ENCODE results near the gene PPP1R9B.
A peak's percentile ranks its signal among the peaks of the same experiment; 100 is the strongest.

Gene PPP1R9B

DNA sequence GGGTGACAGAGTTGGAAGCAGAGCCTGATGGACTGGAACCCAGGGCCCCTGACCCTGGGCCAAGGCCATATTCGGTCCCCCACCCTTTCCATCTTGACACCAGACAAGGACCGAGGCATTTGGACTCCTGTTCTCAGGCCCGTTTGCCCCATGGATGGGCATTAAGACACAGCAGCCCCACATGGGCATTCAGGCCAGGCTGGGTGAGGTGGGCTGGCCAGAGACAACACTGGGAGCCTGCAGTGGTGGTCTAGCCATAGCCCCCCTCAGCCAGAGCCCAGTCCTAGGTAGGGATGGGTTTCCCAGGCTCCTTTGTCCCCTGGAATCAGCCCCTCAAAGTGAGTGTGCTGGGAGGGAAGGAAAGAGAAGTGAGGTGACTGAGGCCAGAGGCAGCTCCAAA, 53.7 kb downstream of the PPP1R9B start:
- no peak overlapping the region for H3K4me3 ChIP-seq (ENCODE audit: insufficient read depth, low read depth, low read length)
- no peaks in the 10 kb centered on the region for H3K27me3 ChIP-seq (ENCODE audit: control insufficient read depth, insufficient read depth, low read length, poor library complexity, severe bottlenecking)
- 85 to 92% methylated on average over 3 of the region's 3 CpGs for WGBS, 2 experiments
- peaks cover 25% of the 10 kb centered on the region for H3K4me1 ChIP-seq (ENCODE audit: control insufficient read depth, insufficient read depth, low read length)
- H3K36me3 ChIP-seq (ENCODE audit: control insufficient read depth, insufficient read depth, low read length): peaks cover 9% of the 10 kb centered on the region
- H3K27ac ChIP-seq (ENCODE audit: insufficient read depth, low read depth, low read length, poor library complexity, severe bottlenecking): no peak overlapping the region
- H3K9me3 ChIP-seq (ENCODE audit: control insufficient read depth, low read length): no peaks in the 10 kb centered on the region

DNA sequence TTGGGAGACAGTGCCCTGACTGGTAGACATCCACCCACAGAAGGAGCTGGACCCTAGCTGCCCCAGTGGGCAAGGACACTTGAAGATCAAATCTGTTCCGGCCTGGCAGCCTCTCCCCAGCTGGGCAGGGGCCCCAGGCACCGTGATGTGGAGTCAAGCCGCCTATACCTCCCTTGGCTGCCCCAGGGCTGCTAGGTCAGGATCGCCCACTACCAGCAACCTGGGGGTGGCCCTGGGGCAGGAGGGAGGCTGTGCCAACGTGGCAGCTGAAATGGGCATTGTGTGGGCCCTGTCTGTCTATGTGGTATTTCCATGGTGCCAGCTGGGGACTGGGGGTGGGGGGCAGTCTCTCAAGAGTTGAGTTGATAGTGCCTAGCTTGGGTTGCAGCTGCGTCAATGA, 54.4 kb downstream of the PPP1R9B start:
- Histone ChIP-seq H3K27me3 (ENCODE audit: control insufficient read depth, insufficient read depth, low read length, poor library complexity, severe bottlenecking) (no peaks in the 10 kb centered on the region), H3K27ac (ENCODE audit: insufficient read depth, low read depth, low read length, poor library complexity, severe bottlenecking) (no peak overlapping the region), H3K36me3 (ENCODE audit: control insufficient read depth, insufficient read depth, low read length) (peaks cover 9% of the 10 kb centered on the region), H3K9me3 (ENCODE audit: control insufficient read depth, low read length) (no peaks in the 10 kb centered on the region), H3K4me3 (ENCODE audit: insufficient read depth, low read depth, low read length) (peak overlapping the region; percentile 79), H3K4me1 (ENCODE audit: control insufficient read depth, insufficient read depth, low read length) (peaks cover 22% of the 10 kb centered on the region)
- WGBS, 2 experiments: 45 to 46% methylated on average over 6 of the region's 6 CpGs

GRCh38 chr17:50095626-50096037, 54.8 kb downstream of the PPP1R9B start:
- 0 to 1% methylated on average over 12 of the region's 12 CpGs for WGBS, 2 experiments
- H3K36me3 ChIP-seq (ENCODE audit: control insufficient read depth, insufficient read depth, low read length): peaks cover 9% of the 10 kb centered on the region
- H3K4me1 ChIP-seq (ENCODE audit: control insufficient read depth, insufficient read depth, low read length): peaks cover 18% of the 10 kb centered on the region
- H3K9me3 ChIP-seq (ENCODE audit: control insufficient read depth, low read length): no peaks in the 10 kb centered on the region
- no peak overlapping the region for H3K27ac ChIP-seq (ENCODE audit: insufficient read depth, low read depth, low read length, poor library complexity, severe bottlenecking)
- no peaks in the 10 kb centered on the region for H3K27me3 ChIP-seq (ENCODE audit: control insufficient read depth, insufficient read depth, low read length, poor library complexity, severe bottlenecking)
- H3K4me3 ChIP-seq (ENCODE audit: insufficient read depth, low read depth, low read length): peak overlapping the region; percentile 79

- Histone ChIP-seq H3K4me1 (ENCODE audit: control insufficient read depth, insufficient read depth, low read length) (peaks cover 17% of the 10 kb centered on the region), H3K27ac (ENCODE audit: insufficient read depth, low read depth, low read length, poor library complexity, severe bottlenecking) (no peak within 1 kb of the TSS), H3K36me3 (ENCODE audit: control insufficient read depth, insufficient read depth, low read length) (peaks cover 9% of the 10 kb centered on the region), H3K9me3 (ENCODE audit: control insufficient read depth, low read length) (no peaks in the 10 kb centered on the region), H3K4me3 (ENCODE audit: insufficient read depth, low read depth, low read length) (peak within 1 kb of the TSS; percentile 79), H3K27me3 (ENCODE audit: control insufficient read depth, insufficient read depth, low read length, poor library complexity, severe bottlenecking) (no peaks in the 10 kb centered on the region)
- WGBS, 2 experiments: 1% methylated on average over 68 of the region's 68 CpGs
Measured at GRCh38 chr17:50094753-50095619, 55.5 kb downstream of the PPP1R9B start, which contains the start of gene PDK2. Gene PDK2, plus strand, starts transcription at chr17:50095351. Its CDS starts 85 bp downstream, at chr17:50095436.

DNA sequence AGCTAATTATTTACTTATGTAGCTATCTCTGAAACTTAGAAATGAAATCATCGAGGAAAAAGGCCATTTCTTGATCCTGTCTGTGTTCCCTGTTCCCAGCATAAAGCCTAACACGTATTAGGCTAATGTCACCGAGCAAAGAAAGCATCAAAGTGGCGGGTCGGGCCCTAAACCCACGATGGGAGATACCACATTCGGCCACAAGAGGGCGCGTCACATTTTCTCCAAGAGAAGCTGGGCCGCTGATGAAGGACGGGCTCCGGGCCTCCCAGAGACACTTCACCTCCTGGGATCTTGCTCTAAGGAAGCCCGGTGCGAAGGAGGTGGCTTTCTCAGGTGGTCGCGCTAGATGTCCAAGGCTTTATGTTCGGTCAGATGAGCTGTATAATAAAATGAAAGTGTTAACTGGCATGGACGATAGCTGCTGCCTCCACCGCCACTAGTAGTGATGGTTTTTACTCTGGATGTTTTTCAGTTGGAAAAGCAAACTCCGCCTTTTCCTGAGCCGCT, 56.2 kb downstream of the PPP1R9B start:
- Histone ChIP-seq H3K4me1 (ENCODE audit: control insufficient read depth, insufficient read depth, low read length) (peaks cover 17% of the 10 kb centered on the region), H3K36me3 (ENCODE audit: control insufficient read depth, insufficient read depth, low read length) (peaks cover 9% of the 10 kb centered on the region), H3K4me3 (ENCODE audit: insufficient read depth, low read depth, low read length) (peak overlapping the region; percentile 79), H3K27me3 (ENCODE audit: control insufficient read depth, insufficient read depth, low read length, poor library complexity, severe bottlenecking) (no peaks in the 10 kb centered on the region), H3K27ac (ENCODE audit: insufficient read depth, low read depth, low read length, poor library complexity, severe bottlenecking) (no peak overlapping the region), H3K9me3 (ENCODE audit: control insufficient read depth, low read length) (no peaks in the 10 kb centered on the region)
- WGBS, 2 experiments: 1 to 2% methylated on average over 21 of the region's 21 CpGs

DNA sequence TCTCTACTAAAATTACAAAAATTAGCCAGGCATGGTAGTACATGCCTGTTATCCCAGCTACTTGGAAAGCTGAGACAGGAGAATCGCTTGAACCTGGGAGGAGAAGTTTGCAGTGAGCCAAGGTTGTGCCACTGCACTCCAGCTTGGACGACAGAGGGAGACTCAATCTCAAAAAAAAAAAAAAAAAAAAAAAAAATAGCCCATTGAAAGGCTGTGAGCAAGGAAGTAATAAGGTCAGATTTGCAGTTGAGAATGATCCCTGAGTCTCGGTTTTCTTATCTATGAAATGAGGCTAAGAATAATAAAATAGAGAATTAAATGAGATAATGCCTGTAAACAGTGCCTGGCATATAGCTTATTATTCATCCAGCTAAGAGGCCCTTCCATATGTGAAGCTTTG, 56.7 kb downstream of the PPP1R9B start:
- H3K4me3 ChIP-seq (ENCODE audit: insufficient read depth, low read depth, low read length): no peak overlapping the region
- no peaks in the 10 kb centered on the region for H3K27me3 ChIP-seq (ENCODE audit: control insufficient read depth, insufficient read depth, low read length, poor library complexity, severe bottlenecking)
- H3K9me3 ChIP-seq (ENCODE audit: control insufficient read depth, low read length): no peaks in the 10 kb centered on the region
- peaks cover 17% of the 10 kb centered on the region for H3K4me1 ChIP-seq (ENCODE audit: control insufficient read depth, insufficient read depth, low read length)
- WGBS, 2 experiments: 44 to 68% methylated on average over 2 to 3 of the region's 3 CpGs
- H3K27ac ChIP-seq (ENCODE audit: insufficient read depth, low read depth, low read length, poor library complexity, severe bottlenecking): no peak overlapping the region
- H3K36me3 ChIP-seq (ENCODE audit: control insufficient read depth, insufficient read depth, low read length): peaks cover 5% of the 10 kb centered on the region

DNA sequence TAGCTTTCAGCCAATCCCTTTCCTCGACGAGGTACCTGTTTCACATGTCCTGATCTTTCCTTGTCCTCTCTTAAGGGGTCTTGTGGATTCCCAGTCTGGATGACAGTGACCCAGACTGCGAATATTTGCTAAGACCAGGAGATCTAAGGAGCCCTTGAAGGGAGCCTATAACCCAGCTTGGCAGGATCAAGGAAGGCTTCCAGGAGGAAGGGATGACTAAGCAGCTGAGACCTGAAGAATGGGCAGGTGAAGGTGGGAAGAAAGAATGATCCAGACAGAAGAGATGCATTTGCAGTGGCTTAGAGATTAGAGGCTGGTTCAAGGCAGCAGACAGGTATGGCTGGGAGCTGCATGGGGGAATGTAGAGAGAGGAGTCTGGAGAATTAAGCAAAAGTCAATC, 57.2 kb downstream of the PPP1R9B start:
- H3K4me1 ChIP-seq (ENCODE audit: control insufficient read depth, insufficient read depth, low read length): peaks cover 17% of the 10 kb centered on the region
- H3K27ac ChIP-seq (ENCODE audit: insufficient read depth, low read depth, low read length, poor library complexity, severe bottlenecking): no peak overlapping the region
- WGBS, 2 experiments: 90 to 92% methylated on average over 3 of the region's 3 CpGs
- no peaks in the 10 kb centered on the region for H3K9me3 ChIP-seq (ENCODE audit: control insufficient read depth, low read length)
- no peak overlapping the region for H3K4me3 ChIP-seq (ENCODE audit: insufficient read depth, low read depth, low read length)
- H3K36me3 ChIP-seq (ENCODE audit: control insufficient read depth, insufficient read depth, low read length): no peaks in the 10 kb centered on the region
- no peaks in the 10 kb centered on the region for H3K27me3 ChIP-seq (ENCODE audit: control insufficient read depth, insufficient read depth, low read length, poor library complexity, severe bottlenecking)

- no peaks in the 10 kb centered on the region for H3K36me3 ChIP-seq (ENCODE audit: control insufficient read depth, insufficient read depth, low read length)
- H3K4me1 ChIP-seq (ENCODE audit: control insufficient read depth, insufficient read depth, low read length): peaks cover 17% of the 10 kb centered on the region
- no peaks in the 10 kb centered on the region for H3K27me3 ChIP-seq (ENCODE audit: control insufficient read depth, insufficient read depth, low read length, poor library complexity, severe bottlenecking)
- WGBS, 2 experiments: 87 to 100% methylated on average over 2 of the region's 2 CpGs
- H3K9me3 ChIP-seq (ENCODE audit: control insufficient read depth, low read length): no peaks in the 10 kb centered on the region
- no peak overlapping the region for H3K27ac ChIP-seq (ENCODE audit: insufficient read depth, low read depth, low read length, poor library complexity, severe bottlenecking)
- H3K4me3 ChIP-seq (ENCODE audit: insufficient read depth, low read depth, low read length): no peak overlapping the region
Measured at GRCh38 chr17:50091918-50092285, 58.6 kb downstream of the PPP1R9B start.

DNA sequence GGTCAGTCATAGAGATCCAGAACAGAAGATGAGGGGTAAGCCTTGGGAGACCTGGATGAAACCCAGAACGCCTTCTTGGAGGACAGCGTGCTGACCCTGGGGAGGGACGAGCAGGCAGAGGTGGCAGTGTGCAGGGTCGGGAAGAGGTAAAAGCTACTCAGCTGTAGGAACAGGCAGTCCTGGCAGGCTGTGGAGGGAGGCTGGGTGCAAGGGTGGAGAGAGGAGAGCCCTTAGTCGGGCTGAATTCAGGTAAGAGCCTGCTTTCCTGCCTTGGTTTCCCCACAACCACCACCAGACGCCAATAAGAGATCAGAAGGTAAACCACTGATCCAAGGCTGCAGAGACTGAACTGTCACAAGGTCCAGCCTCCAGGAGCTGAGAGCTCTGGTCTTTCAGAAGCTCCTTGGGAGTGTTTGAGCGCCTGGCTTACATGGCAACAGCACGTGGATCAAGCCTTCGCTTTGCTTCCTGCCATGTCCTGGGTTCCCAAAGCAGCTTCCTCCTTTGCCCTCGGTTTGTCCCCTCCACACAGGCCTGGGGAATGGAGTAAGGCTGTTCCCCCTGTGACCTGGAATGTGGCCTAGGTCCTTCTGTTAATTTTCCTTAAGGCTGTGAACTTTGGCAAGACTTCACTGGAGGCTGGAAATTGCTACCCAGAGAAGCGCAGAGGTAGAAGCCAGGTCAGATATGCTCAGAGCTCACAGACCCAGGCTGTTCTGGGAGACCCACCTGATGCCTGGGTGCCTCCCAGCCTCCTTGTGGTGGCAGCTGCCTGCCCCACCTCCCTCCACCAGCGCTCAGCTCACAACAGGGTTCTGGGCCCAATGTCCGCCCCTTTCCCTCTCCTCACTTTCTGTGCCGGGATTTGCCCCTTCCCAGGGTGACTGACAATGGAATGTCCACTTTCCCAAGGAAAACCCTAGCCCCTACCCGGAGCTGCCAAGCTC, 59.2 kb downstream of the PPP1R9B start:
- H3K4me1 ChIP-seq (ENCODE audit: control insufficient read depth, insufficient read depth, low read length): peaks cover 15% of the 10 kb centered on the region
- no peaks in the 10 kb centered on the region for H3K27me3 ChIP-seq (ENCODE audit: control insufficient read depth, insufficient read depth, low read length, poor library complexity, severe bottlenecking)
- no peaks in the 10 kb centered on the region for H3K9me3 ChIP-seq (ENCODE audit: control insufficient read depth, low read length)
- WGBS, 2 experiments: 75 to 79% methylated on average over 15 of the region's 15 CpGs
- H3K27ac ChIP-seq (ENCODE audit: insufficient read depth, low read depth, low read length, poor library complexity, severe bottlenecking): no peak overlapping the region
- H3K36me3 ChIP-seq (ENCODE audit: control insufficient read depth, insufficient read depth, low read length): no peaks in the 10 kb centered on the region
- no peak overlapping the region for H3K4me3 ChIP-seq (ENCODE audit: insufficient read depth, low read depth, low read length)

DNA sequence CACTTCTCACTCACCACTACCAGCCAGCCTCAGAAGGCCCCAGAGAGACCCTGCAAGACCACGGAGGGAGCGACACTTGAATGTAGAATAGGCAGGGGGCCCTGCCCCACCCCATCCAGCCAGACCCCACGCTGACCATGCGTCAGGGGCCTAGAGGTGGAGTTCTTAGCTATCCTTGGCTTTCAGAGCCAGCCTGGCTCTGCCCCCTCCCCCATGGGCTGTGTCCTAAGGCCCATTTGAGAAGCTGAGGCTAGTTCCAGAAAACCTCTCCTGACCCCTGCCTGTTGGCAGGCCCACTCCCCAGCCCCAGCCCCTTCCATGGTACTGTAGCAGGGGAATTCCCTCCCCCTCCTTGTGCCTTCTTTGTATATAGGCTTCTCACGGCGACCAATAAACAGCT, 60.4 kb downstream of the PPP1R9B start:
- H3K27me3 ChIP-seq (ENCODE audit: control insufficient read depth, insufficient read depth, low read length, poor library complexity, severe bottlenecking): no peaks in the 10 kb centered on the region
- 81 to 83% methylated on average over 6 of the region's 6 CpGs for WGBS, 2 experiments

More for the DNA sequence above, 60.4 kb downstream of the PPP1R9B start:
- no peak overlapping the region for H3K4me3 ChIP-seq (ENCODE audit: insufficient read depth, low read depth, low read length)
- no peak overlapping the region for H3K27ac ChIP-seq (ENCODE audit: insufficient read depth, low read depth, low read length, poor library complexity, severe bottlenecking)
- H3K9me3 ChIP-seq (ENCODE audit: control insufficient read depth, low read length): no peaks in the 10 kb centered on the region
- no peaks in the 10 kb centered on the region for H3K36me3 ChIP-seq (ENCODE audit: control insufficient read depth, insufficient read depth, low read length)
- peaks cover 11% of the 10 kb centered on the region for H3K4me1 ChIP-seq (ENCODE audit: control insufficient read depth, insufficient read depth, low read length)

Data from ectodermal cell (in vitro differentiated cells).